HG02763 (cell line): ENCODE measurements around the gene ZNF683.

Experiments used
- ATAC-seq: cut with Tn5 transposase; IDR thresholded peaks from one replicate; pipeline ENCODE4 v1.9.1; 2021; ENCODE audit warnings: mild to moderate bottlenecking, moderate library complexity; ENCODE audit not compliant: unreplicated experiment

Gene ZNF683

DNA sequence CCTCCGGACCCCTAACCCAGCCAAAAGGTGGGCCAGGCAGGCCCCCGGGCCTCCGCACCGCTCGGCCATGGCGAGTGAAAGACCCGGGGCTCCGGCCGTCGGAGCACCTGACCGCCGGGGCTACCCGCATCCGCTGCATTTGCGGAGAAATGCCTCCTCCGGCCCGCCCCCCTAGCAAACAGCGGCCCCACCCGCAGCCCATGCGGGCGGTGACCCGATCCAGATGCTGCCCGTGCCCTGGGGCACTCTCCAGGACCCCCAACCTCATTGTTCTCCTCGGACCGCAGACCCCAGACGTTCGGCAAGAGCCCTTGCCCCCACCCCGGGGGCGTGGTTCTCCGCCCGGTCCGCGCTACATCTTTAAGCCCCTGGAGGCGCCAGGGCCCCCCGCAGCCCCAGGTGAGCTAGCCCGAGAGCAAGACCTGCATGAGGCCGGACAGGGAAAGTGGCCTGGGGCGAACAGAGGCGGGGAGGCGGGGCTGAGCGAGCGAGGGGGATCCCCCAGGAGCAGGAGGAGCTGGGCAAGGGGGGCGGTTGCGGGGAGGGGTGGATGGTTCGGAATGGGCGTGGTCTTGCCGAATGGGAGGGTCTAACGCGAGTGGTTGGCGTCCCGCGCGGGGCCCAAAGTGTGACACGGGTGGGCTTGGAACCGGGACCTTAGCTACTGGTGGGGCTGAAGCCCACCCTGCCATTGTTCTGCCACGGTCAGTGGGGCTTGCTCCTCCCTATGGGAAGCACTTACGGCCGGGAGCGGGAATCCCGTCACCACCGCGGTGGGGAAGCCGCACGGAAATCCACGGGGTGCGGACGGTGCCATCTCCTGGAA lies 12.4 kb downstream of the ZNF683 start:
- no peak for ATAC-seq

GRCh38 chr1:26358411-26359384 lies 13.9 kb downstream of the ZNF683 start:
- ATAC-seq = no peak

- no peak for ATAC-seq
Observed at GRCh38 chr1:26357121-26357602, 15.4 kb downstream of the ZNF683 start.

- ATAC-seq = no peak
Observed at GRCh38 chr1:26356106-26356505, 16.4 kb downstream of the ZNF683 start.

- ATAC-seq = no peak
Observed at GRCh38 chr1:26354972-26355371, 17.6 kb downstream of the ZNF683 start.

DNA sequence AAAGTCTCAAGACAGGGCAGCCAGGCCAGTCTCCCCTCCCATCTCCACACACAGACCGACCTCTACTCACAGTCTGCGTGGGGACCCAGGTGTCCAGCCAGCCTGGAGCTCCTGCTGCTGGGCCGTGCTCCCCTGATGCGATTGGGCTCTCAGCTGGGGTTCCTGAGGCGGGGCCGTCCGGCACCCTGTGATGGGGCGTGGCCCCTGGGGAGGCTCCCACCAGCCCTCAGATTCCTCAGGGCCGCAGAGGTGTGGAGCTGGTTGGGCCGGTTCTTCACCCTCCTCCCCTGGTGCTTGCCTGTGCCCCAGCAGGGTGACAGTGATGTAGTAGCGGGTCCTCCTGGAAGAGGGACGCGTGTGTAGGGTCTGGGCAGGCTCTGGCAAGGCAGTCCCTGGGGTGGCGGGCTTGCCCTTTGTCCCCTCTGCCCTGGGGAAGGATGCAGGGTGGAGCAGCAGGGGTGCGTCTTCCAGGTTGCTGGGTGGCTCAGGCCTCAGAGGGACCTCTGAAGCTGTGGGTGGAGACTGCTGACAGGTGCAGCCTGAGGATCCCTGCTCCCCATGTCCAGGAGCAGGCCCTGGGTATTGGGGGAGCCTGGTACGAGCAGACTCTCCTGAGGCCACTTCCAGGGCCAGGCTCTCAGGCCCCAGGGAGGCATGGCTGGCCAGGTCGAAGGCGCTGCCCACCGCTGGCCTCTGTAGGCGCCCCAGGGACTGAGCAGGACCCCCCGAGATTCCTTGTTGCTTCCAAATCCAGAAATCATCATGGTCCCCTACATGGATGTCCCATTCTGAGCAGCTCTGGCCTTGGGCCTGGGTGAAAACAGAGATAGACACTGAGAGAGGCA lies 18.4 kb downstream of the ZNF683 start, which contains the start of gene CRYBG2:
CRYBG2 (minus strand) TSS at position 155 of the 845 bp plus-strand sequence. CDS start 7,473 bp downstream, outside the sequence.
- ATAC-seq = no peak

DNA sequence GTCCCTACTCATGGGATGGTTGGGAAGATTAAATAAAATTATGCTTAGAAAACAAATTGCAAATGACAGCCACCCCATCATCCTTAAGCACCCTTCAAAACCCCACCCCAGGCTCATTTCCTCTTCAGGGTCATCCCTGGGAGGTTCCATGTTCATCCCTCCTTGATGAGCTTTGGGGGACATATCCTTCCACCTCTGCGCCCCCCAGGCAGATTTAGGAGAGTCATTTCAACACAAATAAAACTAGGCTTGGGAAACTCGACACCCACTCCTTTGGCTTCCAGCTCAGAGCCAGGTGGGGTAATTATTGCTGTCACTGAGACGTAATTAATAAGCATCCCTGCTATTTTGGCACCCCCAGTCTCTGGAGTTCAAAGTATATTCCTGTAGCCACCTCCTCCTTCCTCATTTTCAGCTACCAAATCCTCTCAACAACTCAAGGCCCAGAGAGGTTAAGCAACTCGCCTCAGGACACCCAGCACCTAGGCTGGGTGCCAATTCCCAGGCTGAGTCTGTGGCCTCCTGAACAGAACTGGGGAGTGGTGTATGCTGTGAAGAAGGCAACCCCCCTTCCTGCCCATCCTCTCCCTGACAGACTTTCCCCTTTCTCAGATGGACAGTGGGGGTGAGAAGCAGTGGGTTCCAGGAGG lies 19.2 kb downstream of the ZNF683 start:
- ATAC-seq = no peak

GRCh38 chr1:26352338-26352679 lies 20.2 kb downstream of the ZNF683 start:
- no peak for ATAC-seq

- no peak for ATAC-seq
Observed at GRCh38 chr1:26351590-26352337, 20.8 kb downstream of the ZNF683 start.

GRCh38 chr1:26350701-26351589 lies 21.6 kb downstream of the ZNF683 start:
- ATAC-seq = no peak

DNA sequence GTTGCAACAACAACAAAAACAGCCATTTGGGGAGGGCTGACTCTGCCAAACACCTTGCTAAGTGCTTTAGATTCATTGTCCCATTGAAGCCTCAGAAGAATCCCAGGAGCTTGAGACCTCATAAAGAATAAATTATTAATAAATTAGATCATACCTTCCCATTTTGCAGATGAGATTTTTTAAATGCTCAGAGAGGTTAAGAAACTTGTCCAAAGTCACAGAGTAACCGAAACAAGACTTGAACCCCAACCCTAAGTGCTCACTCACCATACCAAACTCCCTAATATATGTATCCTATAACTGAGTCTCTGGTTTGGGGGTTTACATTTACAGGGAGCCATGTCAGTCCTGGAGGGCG lies 22.2 kb downstream of the ZNF683 start:
- ATAC-seq = no peak

DNA sequence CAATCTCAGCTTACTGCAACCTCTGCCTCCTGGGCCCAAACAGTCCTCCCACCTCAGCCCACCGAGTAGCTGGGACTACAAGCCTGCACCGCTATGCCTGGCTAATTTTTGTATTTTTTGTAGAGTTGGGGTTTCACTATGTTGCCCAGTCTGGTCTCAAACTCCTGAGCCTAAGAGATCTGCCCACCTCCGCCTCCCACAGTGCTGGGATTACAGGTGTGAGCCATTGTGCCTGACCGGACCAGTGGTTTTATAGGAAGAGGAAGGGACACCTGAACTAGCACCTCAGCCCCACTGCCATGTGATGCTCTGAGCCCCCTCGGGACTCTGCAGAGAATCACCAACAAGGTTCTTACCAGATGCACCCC lies 22.7 kb downstream of the ZNF683 start:
- ATAC-seq = no peak

GRCh38 chr1:26349188-26349876 lies 23.2 kb downstream of the ZNF683 start:
- ATAC-seq = no peak

GRCh38 chr1:26346274-26347033 lies 26.1 kb downstream of the ZNF683 start:
- no peak for ATAC-seq

GRCh38 chr1:26345718-26346117 lies 26.8 kb downstream of the ZNF683 start:
- no peak for ATAC-seq

GRCh38 chr1:26344147-26344920 lies 28.2 kb downstream of the ZNF683 start:
- ATAC-seq = no peak
